NCI-H526 treated with DMSO at 0.1 percent for 48 hours (cell line): ENCODE results near the gene OPRD1.

ENCODE experiments used
- DNase-seq: peaks from one replicate; lab custom pipeline; 2025; lab: John Stamatoyannopoulos, UW

OPRD1 gene

GRCh38 chr1:28910379-28911115 lies 98.6 kb downstream of the OPRD1 start:
- DNase-seq = no peak

- DNase-seq = no peak
These were observed 101.8 kb downstream of the OPRD1 start for GRCh38 chr1:28913786-28914227.

GRCh38 chr1:28914228-28915030 lies 102.5 kb downstream of the OPRD1 start, which contains the start of gene EPB41:
Gene EPB41, plus strand, starts transcription at chr1:28914569. Its CDS starts 72,869 bp downstream, at chr1:28987438.
- peak; percentile 96 for DNase-seq

- DNase-seq = peak; percentile 47
These were observed 103.3 kb downstream of the OPRD1 start for GRCh38 chr1:28915031-28915895.

- no peak for DNase-seq
These were observed 105.8 kb downstream of the OPRD1 start for GRCh38 chr1:28917757-28918118.
